ENCODE measurements around the gene CCDC192. TPM values are rescaled to one million over a fixed set of nuclear protein-coding genes. Genes with fewer than 3 reads are reported as not detected.

CCDC192 gene
- polyA plus RNA-seq, 2 of the 4 experiments (the other 2 are of a cell fraction), result not detected

DNA sequence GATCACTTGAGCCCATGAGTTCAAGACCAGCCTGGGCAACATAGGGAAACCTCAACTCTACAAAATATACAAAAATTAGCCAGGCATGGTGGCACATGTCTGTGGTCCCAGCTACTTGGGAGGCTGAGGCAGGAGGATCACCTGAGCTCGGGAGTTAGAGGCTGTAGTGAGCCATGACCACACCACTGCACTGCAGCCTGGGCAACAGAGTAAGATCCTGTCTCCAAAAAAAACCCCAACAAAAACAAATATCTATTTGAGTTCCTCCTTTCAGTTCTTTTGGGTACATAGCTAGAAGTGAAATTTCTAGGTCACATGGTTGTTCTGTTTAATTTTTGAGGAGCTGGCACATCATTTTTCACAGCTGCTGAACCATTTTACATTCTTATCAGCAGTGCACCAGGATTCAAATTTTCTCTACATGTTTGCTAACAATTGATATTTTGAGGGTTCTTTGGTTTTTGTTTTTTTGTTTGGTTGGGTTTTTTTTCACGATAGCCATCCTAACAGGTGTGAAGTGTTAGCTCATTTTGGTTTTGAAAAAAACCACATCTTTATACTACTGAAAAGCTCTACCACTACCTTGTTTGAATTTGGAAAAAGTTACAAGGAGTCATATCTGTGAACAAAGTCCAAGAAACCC, 203.5 kb downstream of the CCDC192 start:
- Histone ChIP-seq H3K4me2 (no peak overlapping the region), H3K4me3 (no peak overlapping the region), H3K9me3 (no peaks in the 10 kb centered on the region), H3K27ac (no peak overlapping the region), H3K4me1 (peaks cover 37% of the 10 kb centered on the region)
- 91% methylated on average over 2 of the region's 2 CpGs for WGBS (ENCODE audit: missing lambda C conversion rate)
- TF ChIP-seq HOXB13 (CRISPR knock-in tag; IDR thresholded peaks at IDR 0.05; ENCODE audit: low read depth) (no peak), CHD4 (IDR thresholded peaks at IDR 0.05; ENCODE audit: borderline replicate concordance) (no peak), ZSCAN20 (CRISPR knock-in tag; IDR thresholded peaks at IDR 0.05) (no peak), CHD2 (IDR thresholded peaks at IDR 0.05; ENCODE audit: low read length, partially characterized antibody) (no peak), HOXB5 (CRISPR knock-in tag; IDR thresholded peaks at IDR 0.05) (no peak), TP53 (CRISPR knock-in tag; IDR thresholded peaks at IDR 0.05) (no peak), PHF8 (IDR thresholded peaks at IDR 0.05; ENCODE audit: borderline replicate concordance, low read depth) (no peak), MYC (IDR thresholded peaks at IDR 0.05; ENCODE audit: borderline replicate concordance, low read length) (no peak), JUNB (IDR thresholded peaks at IDR 0.05) (no peak), FOSB (CRISPR knock-in tag; IDR thresholded peaks at IDR 0.05) (no peak), HOXA7 (CRISPR knock-in tag; IDR thresholded peaks at IDR 0.05) (no peak), POLR2AphosphoS2 (conservative IDR thresholded peaks at IDR 0.05; ENCODE audit: low read length) (no peak), TFCP2L1 (CRISPR knock-in tag; IDR thresholded peaks at IDR 0.05) (no peak)
- TF ChIP-seq, protein P1, sequence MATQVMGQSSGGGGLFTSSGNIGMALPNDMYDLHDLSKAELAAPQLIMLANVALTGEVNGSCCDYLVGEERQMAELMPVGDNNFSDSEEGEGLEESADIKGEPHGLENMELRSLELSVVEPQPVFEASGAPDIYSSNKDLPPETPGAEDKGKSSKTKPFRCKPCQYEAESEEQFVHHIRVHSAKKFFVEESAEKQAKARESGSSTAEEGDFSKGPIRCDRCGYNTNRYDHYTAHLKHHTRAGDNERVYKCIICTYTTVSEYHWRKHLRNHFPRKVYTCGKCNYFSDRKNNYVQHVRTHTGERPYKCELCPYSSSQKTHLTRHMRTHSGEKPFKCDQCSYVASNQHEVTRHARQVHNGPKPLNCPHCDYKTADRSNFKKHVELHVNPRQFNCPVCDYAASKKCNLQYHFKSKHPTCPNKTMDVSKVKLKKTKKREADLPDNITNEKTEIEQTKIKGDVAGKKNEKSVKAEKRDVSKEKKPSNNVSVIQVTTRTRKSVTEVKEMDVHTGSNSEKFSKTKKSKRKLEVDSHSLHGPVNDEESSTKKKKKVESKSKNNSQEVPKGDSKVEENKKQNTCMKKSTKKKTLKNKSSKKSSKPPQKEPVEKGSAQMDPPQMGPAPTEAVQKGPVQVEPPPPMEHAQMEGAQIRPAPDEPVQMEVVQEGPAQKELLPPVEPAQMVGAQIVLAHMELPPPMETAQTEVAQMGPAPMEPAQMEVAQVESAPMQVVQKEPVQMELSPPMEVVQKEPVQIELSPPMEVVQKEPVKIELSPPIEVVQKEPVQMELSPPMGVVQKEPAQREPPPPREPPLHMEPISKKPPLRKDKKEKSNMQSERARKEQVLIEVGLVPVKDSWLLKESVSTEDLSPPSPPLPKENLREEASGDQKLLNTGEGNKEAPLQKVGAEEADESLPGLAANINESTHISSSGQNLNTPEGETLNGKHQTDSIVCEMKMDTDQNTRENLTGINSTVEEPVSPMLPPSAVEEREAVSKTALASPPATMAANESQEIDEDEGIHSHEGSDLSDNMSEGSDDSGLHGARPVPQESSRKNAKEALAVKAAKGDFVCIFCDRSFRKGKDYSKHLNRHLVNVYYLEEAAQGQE (IDR thresholded peaks at IDR 0.05), result no peak
- TF ChIP-seq, protein P2, sequence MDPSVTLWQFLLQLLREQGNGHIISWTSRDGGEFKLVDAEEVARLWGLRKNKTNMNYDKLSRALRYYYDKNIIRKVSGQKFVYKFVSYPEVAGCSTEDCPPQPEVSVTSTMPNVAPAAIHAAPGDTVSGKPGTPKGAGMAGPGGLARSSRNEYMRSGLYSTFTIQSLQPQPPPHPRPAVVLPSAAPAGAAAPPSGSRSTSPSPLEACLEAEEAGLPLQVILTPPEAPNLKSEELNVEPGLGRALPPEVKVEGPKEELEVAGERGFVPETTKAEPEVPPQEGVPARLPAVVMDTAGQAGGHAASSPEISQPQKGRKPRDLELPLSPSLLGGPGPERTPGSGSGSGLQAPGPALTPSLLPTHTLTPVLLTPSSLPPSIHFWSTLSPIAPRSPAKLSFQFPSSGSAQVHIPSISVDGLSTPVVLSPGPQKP (IDR thresholded peaks at IDR 0.05; ENCODE audit: low read depth, low read length), result no peak
- TF ChIP-seq, protein P3, sequence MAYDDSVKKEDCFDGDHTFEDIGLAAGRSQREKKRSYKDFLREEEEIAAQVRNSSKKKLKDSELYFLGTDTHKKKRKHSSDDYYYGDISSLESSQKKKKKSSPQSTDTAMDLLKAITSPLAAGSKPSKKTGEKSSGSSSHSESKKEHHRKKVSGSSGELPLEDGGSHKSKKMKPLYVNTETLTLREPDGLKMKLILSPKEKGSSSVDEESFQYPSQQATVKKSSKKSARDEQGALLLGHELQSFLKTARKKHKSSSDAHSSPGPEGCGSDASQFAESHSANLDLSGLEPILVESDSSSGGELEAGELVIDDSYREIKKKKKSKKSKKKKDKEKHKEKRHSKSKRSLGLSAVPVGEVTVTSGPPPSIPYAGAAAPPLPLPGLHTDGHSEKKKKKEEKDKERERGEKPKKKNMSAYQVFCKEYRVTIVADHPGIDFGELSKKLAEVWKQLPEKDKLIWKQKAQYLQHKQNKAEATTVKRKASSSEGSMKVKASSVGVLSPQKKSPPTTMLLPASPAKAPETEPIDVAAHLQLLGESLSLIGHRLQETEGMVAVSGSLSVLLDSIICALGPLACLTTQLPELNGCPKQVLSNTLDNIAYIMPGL (CRISPR knock-in tag; IDR thresholded peaks at IDR 0.05; ENCODE audit: borderline replicate concordance), result no peak
- FAIRE-seq (no peak), ATAC-seq (no peak), DNase-seq (ENCODE audit: low read depth in 1 of 2, low spot score in 1 of 2) (no peak)
- ChIA-PET CTCF (interaction anchor here (0.6 to 1.6 kb wide), 4 partner anchors 28 to 177 kb away, joined by 3 read pairs; no protein-coding TSS in a partner anchor), POLR2A (no interaction called here)

DNA sequence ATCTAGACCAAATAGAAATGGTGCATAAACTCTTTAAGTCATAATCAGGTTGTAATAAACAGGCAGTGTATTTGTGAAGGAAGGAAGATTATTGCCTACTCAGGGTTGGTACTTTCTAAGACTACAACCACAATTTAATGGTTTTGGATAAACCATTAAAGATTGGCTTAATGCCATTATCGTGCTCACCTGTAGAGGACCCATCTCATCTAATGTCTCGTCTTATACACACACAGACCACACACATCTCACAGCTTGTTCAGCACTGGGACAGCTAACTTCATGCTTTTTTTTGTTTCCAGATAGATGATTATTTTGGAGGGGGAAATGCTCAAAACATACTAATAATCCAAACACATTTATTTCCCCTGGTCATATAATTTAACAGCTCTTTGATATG, 204.7 kb downstream of the CCDC192 start:
- no peak overlapping the region for H3K27ac ChIP-seq

More for the DNA sequence above, 204.7 kb downstream of the CCDC192 start:
- DNase-seq (ENCODE audit: low read depth in 1 of 2, low spot score in 1 of 2) (no peak), FAIRE-seq (no peak), ATAC-seq (no peak)
- Histone ChIP-seq H3K4me1 (peaks cover 39% of the 10 kb centered on the region), H3K4me2 (no peak overlapping the region), H3K4me3 (no peak overlapping the region), H3K9me3 (no peaks in the 10 kb centered on the region)
- POLR2A ChIA-PET, result no interaction called here
- WGBS (ENCODE audit: missing lambda C conversion rate), result 49% methylated on average over 2 of the region's 2 CpGs
- CTCF ChIA-PET, result interaction anchor here (0.9 to 2.0 kb wide), 6 partner anchors 16 to 294 kb away, joined by 3 to 4 read pairs (median 4); no protein-coding TSS in a partner anchor
- TF ChIP-seq POLR2AphosphoS2 (conservative IDR thresholded peaks at IDR 0.05; ENCODE audit: low read length) (no peak), ESRRA (IDR thresholded peaks at IDR 0.05; ENCODE audit: borderline replicate concordance, low read length) (no peak)
